NK-92 treated with Interleukin-12 subunit alpha and Interleukin-12 subunit beta, amount 100 ng/mL, for 24 hours (cell line): Measurements from ENCODE around the gene CELF2.
A peak's percentile ranks its signal among the peaks of the same experiment; 100 is the strongest.

Source experiments
- DNase-seq: peaks from one replicate; lab custom pipeline; 2025; lab: John Stamatoyannopoulos, UW

Gene CELF2

DNA sequence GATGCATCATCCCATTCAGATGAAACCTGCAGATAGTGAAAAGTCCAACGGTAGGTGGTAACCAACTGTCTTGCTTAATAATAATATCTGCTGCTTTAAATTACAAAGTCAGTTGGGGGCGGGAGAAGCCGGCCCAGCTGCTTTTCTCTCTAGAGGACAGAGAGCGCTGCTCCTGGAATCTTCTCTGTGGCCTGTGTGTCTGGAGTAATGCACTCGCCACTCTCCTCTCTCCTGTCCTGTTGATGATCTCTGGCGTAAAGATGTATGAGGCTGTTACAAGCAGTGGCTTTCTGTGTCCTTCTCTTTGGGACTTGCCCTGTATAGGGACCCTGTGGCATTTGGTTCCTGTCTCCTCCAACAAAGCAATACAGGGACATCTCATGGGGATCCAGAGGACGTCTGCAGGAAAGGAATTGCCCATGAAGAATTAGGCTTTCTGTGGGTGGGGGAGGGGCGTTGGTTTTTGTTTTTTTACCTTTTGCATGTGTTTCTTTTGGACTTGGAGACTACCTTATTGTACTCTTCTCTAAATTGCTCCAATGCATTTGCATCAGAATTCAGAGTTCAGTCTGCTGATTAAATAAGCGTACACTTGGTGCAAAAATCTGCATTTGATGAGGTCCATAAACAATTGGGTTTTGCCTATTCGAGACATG, 231.6 kb downstream of the CELF2 start:
- no peak for DNase-seq

DNA sequence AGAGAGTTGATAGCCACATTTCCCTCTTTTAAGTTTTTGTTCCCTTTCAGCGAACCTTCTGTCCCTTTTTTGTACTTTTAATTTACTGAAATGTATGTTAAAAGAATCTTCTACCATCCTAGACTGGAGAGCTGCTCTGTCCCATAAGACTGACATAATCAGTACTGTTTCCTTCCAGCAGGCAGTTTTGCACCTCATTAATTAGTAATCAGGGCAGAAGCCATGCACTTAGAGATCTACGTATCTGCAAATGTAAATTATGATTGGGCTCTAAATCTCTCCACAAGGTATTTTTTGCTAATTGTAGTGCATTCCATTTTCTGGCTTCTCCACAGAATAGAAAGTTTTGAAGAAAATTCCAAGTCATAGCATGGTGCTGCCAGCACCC, 232.1 kb downstream of the CELF2 start:
- no peak for DNase-seq

DNA sequence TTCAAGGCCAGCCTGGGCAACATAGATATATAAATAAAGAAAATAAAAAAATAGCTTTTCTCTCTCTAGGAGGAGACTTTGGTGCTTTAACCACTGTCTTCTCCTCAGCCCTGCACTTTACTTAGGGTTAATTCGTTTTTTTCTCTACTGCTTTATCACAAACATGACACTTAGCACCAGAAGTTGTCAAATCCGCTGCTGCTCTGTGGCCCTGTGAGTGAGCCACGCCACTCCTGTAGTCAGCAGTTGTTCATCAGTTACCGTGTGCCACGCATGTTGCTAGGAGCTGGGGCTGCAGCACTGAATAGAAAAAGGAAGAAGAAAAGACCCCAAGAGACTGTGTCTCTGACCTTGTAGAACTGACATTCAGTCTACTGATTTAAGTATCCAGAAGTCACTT, 232.6 kb downstream of the CELF2 start:
- no peak for DNase-seq

DNA sequence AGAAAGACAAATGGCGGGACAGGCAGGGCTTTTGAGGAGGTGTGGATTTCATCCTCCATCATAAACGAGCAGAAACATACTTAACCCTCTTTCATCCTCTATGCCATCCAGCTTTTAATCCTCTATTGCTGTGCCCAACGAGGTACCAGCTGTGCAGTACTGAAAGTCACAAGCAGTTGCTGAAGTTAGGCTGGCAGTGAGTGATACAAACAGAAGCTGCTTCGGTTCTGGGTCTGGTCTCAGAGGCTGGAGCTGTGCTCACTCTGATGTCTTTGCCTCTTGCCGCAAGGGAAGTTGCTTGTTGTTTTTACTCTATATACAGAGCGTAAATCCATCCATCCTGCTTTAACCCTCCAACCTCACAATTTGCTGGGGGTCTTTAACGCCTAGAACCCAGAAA, 235.2 kb downstream of the CELF2 start:
- no peak for DNase-seq

DNA sequence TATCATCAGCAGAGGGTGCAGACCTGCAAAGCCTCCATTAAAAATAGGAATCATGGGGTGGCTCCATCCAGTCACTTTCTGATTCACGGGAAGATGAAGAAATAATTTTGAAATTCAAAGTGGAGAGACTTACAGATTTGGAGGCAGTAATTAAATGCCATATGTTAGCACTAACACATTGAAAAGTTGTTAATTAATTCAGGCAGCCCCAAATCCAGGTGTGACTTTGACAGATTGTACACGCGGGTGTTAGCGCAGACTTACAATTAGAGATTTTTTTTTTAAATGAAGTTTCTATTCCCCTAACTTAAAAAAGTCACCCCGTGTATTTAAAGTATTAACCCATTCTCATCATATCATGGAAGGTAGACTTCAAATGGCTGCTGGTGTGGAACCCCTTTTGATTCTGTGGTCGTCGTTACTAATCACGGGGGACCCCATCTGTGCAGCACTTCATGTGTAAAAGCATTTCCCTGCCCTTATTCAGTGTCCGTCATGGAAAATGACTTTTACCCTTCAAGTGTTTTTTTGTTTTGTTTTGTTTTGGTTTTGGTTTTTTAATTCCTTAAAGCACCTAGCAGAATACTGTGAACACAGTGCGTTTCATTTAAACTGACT, 235.8 kb downstream of the CELF2 start:
- no peak for DNase-seq

DNA sequence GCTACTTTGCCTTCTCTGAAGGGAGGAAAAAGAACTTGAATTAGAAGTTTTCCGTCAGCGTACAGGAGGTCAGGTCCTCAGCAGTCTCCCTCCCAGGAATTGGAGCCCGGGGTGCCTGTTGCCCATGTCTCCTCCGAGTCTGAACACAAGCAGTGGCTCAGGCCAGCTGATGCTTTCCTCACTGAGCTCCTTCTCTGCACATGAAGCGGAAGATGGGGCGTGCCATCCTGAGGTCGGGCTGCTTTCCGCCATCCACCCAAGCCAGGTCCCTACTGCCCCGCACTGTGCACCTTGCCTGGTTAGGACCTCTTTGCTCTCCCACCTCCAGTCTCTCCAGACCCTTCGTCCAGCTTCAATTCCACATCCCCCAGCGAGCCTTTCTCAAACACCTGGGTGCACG, 237.5 kb downstream of the CELF2 start:
- no peak for DNase-seq

DNA sequence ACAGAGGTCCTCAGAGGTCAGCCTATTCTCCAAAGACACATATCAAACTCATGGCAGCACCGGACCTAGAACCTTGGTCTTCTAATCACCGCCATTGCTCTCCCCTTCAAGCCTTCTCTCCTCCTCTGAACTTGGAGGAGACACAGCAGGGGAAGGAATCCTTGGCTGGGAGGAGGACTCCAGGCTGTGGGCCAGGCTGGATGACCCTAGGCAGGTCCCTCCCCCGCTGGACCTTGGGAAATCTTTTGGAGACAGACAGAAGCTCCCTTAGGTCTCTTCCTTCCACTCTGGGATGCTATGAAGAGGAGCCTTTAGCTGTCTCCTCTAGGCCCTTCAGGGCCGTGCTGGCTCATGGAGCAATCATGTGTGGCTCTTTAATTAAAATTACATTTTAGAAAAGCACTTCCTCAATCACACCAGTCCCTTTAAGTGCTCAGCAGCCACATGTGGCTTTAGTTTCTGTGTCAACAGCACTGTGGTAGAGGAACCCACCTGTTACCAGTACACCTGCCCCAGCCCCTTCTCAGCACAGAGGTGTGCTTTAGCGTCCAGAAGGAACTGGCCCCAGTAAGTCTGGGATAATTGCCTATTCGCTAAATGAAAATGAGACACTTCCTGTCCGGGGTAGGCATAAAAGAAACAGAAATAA, 238.2 kb downstream of the CELF2 start:
- no peak for DNase-seq

DNA sequence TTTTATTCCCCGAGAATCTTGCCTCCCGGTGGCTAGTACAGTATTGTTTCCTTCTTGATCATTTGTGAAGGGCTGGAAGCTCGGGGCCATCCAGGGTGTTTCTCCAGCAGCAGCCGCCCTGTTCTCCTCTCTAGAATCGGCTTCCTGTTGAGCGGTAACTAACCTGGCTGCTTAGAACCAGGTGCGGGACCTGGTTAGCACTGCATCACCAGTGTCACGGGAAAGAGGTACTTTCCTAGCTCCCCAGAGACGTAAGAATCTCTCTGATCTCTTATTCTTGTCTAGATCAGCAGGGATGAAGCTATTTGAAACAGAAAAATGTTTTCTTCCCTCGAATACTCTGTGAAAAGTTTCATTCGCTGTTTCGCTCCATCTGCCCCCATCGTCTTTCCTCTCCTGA, 239.2 kb downstream of the CELF2 start:
- DNase-seq: no peak

DNA sequence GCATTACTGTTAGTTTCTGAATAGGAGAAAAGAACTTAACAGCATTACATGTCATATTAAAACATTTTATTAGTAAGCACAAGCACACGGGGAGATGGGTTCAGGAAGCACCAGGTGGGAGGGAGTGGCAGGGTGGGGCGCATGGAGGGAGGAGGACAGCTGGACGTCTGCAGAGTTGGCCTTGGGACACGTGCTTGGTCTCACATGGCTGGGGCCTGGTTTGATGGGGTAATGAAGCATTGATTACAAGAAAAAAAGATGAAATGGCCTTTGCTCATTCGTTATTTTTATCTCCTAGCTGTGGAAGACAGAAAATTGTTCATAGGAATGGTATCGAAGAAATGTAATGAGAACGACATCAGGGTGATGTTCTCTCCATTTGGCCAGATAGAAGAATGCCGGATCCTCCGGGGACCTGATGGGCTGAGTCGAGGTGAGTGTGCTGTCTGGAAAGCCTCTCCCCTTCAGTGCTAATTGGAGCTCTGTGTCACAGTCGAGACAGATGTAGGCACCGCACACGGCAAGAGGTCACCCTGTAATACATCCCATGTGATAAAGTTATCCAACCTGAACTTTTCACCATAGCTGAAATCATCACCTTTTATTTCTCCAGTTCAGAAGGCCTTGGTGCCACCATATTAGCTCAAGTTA, 239.9 kb downstream of the CELF2 start:
- no peak for DNase-seq

DNA sequence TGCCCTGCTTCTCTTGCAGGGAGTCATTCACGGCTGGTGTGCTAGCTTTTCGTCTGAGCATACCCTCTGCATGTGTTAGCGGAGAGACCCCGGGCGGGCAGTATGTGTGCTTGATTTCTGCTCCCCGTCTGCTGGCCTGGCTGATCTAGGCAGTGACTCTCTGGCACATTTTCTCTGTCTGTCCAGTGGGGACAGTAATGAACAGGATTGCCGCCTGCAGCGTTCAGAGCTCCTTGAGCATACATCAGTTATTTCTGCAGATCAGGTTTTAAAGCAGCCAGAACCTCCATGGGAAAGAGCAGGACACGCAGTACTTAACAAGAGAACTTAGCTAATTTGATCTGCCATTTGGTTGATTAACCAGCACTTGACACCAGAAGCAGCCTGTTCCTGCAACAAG, 242.5 kb downstream of the CELF2 start:
- DNase-seq: no peak

DNA sequence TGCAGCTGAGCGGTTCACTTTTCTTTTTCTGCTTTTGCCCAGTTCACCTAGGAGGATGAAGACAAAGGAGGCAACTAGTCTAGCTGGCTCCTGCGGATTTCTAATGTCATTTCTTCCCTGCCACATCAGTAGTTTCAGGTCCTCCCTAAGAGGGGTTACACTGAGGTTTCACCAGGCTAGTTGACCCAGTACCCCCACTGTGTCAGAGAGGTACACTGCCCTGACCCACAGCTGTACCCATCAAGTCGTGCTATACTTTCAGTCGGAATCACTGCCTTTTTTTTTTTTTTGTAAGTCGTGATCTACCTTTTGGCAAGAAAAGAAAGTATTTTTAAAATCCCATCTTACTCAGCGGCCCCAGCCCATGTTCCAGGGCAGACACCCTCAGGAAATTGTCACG, 243.5 kb downstream of the CELF2 start:
- no peak for DNase-seq

DNA sequence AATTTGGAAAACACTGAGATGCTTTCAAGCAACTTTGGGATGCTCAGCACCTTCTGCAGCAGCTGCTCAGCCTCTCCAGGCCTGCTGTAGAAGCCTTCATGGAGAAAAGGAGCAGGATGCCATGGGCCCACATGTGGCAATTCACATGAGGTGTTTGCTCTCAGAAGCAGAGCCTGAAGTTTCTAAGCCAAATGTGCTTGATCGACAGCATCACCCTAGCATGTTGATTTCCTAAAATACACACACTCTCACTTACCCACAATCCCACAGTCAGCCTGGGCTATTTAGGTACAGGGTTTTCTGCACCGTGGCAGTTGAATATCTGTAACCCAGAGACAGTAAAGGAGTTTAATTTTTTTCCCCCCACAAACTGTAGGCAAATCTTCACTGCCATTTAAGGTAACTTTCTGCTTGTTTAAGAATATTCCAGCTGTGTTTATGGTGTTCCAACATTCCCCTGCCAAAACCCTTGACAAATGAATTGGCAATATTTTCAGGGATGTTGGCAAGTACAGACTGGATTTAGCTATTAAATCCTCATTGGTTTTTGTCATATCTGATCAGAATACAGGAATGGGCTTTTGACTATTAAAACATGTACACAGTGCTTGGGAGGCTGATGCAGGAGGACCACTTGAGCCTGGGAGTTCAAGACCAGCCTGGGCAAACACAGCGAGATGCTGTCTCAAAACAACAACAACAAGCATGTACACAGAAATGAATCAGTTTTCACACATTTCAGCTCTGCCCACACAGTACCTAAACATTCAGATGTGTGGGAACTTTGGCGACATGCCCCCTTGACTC, 244.2 kb downstream of the CELF2 start:
- no peak for DNase-seq

DNA sequence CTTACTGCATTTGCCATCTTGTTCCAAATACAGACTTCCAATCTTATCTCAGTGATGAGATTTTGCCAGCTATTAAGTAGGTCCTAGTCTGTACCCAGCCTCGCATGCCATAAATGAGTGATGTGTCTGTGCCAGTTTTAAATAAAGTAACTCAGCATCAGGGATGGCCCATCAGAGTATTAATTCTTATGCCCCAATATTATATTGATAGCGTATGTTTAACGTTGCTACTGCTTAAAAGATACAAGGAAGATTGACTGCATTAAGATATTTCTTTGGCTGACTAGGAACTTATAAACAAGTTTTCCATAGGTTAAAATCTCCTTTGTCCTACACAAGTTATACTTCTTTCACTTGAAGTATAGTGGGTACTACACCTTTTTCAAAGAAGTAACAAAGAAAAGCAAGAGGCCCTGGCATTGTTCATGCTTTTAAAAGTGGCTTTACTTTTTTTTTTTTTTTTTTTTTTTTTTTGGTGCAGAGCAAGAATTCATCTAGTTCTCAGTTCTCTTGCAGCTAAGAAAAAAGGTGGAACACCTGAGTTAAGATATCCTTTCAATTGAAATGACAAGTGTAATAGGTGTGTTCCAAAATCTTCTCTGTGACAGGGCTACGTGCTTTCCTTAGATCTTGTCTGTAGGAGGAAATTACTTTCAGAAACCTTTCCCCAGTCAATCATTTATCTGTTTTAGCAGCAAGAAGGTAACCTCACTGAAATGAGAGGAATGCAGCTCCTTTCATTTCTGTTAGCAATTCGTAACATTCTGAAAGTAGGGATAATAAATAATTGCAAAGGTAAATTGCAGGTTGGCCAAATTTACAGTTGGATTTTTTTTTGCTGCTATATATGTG, 245.0 kb downstream of the CELF2 start:
- no peak for DNase-seq

DNA sequence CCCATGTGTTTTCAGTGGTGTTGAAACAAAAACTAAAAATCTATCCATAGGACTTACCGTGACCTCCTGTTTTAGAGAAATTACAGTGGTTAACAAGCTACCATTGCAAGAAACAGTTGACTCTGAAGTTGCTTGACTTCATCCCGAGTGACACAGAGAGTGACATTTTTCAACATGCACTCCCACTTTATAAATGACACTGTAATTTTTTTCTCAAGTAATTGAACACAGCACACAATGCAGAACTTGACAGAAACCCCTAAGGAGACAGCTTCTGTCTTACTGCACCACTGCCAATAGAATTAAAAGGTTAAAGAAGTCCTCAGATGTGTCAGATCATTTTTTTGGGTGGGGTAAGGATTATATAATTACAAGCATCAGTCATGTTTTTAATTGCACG, 246.1 kb downstream of the CELF2 start:
- DNase-seq: no peak

DNA sequence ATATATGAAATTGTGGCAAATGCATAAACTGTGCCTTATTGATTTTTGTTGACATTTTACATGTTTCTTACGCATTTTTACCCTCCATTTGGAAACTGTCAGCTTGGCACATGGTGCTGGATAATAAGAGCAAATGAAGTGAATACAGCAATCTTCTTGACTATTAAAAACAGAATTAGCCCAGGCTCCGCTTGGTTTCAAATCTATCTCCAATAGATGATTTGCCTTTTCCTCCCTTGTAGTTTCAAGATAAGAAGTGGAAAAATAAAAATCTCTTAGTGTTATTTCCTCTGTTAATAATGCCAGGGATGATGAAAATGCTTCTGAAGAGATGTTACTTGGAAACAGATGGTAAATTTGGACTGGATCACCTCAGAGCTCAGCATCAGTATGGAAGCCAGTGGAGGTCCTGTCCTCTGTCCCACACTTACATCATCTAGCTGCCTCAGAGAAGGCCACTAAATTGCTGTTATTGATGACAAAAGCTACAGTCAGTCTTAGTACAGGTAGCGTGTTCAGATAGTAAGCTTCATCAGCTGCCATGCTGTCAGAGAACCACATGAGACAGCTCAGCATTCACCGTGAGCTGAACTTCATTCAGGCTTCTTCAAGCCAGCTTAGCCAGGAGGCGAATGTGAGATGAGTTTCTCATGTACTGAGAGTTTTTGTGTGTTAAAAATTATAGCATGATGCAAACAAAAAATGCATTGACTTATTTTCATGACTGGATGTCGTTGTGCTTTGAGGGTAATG, 246.8 kb downstream of the CELF2 start:
- no peak for DNase-seq

DNA sequence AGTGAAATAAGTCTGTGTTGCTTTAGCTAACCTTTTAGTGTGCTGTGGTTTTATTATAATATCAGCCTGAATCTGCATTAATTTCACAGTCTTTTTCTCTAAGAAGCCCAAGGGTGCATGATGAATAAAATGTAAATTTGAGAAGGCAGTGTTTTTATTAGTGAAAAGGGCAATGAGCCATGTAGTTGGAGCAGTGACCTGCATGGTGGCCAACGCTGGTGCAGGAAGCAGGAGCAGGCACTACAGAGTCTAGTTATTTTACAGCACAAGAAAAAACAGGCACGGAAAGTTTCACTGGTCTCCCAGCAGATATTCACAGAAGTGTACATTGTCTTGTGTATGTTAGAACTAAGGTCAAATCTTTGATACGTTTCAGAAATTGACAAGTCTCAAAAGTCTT, 247.8 kb downstream of the CELF2 start:
- no peak for DNase-seq

DNA sequence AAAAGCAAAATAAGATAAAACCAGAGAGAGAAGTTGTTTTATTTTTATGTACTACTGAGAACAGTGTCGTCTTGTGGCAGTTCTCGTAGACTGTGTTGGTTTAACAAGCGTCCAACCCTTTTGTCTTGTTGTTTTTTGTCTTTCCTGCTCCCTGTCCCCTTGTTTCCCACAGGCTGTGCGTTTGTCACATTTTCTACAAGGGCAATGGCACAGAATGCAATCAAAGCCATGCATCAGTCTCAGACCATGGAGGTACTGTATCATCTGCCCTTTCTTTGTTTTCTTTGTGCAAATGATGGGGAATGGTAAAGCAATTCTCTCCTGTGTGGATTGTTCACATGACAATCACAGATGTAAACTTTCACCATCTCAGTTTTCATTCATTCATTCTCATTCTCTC, 248.8 kb downstream of the CELF2 start:
- DNase-seq: no peak

DNA sequence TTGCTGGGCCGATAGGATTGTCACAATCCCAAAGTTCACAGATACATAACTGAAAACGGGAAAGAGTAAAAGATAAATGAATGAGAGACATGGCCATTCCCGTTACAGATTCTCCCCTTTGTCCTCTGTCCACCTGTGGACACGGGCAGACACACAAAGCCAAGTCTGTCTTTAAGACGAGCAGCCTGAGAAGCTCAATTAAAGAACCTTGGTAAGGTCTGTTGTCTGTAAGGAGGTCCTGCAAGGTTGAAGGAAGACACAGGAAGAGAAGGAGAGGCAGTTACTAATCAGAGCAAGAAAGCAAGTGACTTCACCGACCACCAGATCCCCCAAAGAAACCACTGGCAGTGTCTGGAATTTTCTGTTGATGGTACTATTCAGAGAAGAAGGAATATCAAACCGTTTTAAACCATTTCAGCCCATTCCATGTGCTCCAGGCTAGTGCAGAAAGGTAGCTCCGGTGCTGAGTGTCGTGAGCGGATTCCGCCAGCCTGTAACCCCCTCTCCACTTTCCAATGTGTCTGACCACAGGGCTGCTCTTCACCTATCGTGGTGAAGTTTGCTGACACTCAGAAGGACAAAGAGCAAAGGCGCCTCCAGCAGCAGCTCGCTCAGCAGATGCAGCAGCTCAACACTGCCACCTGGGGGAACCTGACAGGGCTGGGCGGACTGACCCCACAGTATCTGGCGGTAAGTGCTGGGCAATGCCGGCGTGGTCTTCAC, 252.6 kb downstream of the CELF2 start:
- DNase-seq: peak; percentile 1

DNA sequence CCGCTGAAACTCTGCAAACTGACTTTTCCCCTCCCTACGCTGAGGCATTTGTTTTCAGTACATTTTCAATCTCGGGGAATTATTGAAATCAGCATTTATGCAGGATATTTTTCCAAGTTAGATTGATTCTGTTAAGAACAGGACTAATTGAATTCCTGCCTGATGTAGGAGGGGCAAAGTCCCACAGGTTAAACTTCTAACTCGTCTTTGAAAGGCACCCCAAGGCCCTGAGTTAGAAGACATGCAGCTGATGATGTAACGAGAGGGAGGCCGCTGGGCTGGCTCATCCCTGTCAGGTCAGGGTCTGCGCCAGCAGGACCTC, 253.1 kb downstream of the CELF2 start:
- no peak for DNase-seq

DNA sequence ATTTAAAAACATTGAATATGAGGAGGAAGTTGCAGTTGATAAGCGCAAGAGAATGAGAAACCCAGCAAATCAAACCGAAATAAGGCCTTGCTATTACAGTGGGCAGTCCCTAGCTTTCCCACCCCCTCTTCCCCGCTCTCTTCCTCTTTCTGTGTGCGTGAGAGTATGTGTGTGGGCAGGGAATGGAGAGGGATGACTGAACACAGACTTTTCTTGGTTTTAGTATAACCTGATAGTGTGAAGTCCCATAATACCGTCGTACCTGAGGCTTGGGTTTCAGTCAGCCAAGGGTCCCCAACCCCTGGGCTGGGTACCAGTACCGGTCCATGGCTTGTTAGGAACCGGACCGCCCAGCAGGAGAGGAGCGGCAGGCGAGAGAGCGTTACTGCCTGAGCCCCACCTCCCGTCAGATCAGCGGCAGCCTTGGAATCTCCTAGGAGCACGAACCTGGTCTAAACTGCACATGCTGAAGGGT, 255.3 kb downstream of the CELF2 start:
- DNase-seq: no peak
